Stimulated activated CD4-positive, alpha-beta T cell treated with anti-CD3 and anti-CD28 coated beads, TNF-alpha, amount 100 ng/mL, for 48 hours (primary cell): ENCODE results near the gene LRRC51.

Experiments
- DNase-seq, 3 donors: peaks; one replicate each; pipeline ENCODE4 v3.0.0-alpha.2; 2020; ENCODE audit warnings: low read depth in 3 of 3

The LRRC51 gene

DNA sequence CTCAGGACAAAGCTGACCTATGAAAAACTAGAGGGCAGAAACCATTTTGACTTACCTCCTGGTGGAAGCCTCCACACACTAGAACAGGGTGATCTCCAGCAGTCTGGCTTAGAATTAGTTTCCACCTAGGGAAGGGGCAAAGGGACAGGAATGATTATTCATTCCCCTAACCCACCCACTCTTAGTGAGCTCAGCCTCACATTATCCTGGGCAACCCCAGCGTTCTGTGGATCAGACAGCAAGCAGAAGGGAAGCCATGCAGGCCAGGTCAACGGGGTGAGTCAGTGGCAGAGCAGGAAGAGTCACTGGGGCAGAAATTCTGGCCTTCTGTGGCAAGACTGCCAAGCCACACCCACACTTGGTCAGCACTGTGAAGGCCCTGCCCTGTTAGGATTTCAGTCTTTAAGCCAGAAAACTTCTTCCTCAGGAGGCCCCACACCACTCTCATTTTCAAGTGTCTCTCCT, 10.8 kb upstream of the LRRC51 start:
- no peak for DNase-seq

DNA sequence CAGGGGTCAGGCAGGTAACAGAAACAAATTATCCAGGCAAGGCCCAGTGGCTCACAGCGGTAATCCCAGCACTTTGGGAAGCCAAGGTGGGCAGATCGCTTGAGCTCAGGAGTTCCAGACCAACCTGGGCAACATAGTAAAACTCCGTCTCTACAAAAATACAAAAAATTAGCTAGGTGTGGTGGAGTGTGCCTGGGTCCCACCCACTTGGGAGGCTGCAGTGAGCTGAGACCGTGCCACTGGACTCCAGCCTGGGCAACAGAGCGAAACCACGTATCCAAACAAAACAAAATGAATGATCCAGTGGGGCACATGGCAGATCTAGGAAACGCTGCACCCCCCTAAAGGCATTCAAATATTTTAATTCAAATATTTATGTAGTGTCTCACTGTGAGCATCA, 10.2 kb upstream of the LRRC51 start:
- no peak for DNase-seq

GRCh38 chr11:72072348-72072747, 8.3 kb upstream of the LRRC51 start:
- no peak for DNase-seq

DNA sequence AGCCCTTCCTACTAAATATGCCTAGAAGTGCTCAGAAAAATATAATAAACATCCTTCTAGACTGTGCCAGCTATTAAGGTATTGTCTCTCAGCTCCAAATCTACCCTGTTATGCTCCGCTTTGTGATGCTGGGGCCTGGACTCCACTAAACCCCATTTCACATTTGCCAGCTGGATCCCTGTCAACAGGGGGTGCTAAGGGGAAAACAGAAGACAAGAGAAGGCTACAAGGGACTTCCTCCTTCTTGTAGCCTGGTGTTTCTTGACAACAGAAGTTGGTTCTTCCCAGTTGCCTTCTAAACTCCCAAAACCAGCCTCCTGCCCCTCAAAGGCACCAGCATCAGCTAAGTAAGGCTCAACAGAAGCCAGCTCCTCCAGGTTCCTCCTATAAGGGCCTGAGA, 5.5 kb upstream of the LRRC51 start:
- no peak for DNase-seq

GRCh38 chr11:72075756-72076155, 4.9 kb upstream of the LRRC51 start:
- no peak for DNase-seq

DNA sequence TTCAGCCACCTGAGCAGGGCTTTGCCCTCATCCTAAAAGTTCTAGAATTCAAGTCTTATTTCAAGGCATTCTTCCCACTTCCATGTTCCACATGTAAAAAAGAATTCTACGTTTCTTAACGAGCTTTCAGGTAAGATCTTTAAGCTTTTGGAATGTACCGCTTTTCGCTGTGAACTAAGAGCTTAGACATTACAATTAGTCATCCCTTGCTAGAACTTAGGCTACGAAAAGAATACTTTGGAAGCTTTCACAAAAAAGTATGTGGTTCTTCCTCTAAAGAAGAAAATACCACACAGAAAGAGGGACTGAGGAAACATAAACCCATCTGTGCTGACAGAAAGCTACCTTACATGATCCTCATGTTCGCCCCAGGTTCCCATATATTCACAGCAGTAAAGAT, 2.2 kb upstream of the LRRC51 start:
- DNase-seq, result no peak

- no peak for DNase-seq
Measured at GRCh38 chr11:72079819-72080325, 778 bp upstream of the LRRC51 start.

DNA sequence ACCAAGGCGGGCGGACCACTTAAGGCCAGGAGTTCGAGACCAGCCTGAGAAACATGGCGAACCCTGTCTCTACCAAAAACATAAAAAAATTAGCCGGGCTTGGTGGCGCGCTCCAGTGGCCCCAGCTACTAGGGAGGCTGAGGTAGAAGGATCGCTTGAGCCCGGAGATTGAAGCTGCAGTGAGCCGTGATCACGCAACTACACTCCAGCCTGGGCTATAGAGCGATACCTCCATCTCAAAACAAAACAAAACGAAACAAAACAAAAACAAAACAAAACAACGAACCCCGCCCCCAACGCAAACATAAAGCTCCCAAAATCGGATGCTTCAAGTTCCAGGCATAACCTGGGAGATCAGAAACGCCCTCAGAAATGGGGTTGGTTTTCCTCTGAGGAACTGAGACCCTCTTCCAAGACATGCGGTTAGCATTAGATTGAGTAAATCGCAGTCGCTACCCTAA, 564 bp downstream of the LRRC51 start:
- DNase-seq, result no peak

DNA sequence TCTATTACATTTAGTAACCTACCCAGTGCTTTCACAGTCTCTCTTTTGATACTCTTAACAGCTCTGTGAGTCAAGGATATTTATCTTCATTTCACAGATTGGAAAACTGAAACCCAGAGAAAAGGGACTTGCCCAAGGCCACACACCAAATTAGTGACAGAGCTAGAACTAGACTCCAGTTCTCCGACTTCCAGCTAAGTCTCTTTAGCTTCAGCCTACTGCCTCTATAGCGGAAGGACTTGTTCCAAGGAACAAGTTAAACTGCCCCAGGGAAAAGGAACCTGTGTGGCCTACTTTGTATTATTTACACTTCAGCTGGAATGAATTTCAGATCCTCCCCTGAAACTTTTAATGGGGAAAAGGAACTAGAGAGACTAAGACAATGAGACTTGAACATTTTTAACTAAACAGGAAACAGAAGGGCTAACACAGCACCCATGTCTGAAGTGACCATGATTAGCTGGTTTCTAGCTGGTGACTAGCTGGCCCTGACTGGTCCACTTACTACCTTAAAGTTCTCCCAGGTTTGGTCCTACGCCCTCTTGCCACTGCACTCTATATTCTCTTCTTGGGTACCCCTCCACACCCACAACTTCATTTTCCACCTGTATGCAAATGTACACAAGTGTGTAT, 1.3 kb downstream of the LRRC51 start:
- DNase-seq, result no peak

- no peak for DNase-seq
Measured at GRCh38 chr11:72083414-72083813, 2.8 kb downstream of the LRRC51 start.

DNA sequence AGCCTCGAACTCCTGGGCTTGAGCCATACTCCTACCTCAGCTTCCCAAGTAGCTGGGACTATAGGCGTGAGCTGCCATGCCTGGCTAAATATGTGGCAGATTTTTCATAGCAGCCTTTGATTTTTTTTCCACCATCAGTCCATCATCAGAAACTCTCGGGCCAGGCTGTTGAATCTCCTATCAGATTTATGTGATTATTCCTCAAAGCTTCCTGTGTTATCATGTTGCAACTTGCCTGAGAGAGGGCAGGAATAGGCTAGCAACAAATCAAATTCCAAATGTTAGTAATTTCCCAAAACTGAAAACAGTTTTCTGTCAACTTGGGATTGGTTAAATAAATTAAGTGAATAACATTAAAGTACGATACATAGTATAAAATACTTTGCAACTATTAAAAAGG, 3.4 kb downstream of the LRRC51 start:
- DNase-seq, result no peak

DNA sequence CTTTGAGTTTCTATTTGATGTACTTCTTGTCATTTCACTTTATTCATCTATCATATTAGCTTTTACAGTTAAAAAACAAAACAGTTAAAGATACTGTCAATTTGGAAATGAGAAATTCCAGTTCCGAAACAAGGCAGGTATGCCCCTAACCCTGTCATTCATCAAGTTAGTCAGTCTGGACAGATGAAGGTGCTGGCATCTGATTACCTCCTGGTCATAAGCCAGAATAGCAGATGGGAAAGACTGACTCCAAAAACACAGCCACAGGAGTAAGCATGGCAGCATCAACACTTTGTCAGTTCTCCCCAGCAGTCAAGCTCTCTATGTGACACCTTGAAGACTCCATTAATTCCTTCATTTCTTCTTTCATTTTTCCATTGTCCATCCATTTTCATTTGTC, 4.3 kb downstream of the LRRC51 start:
- no peak for DNase-seq

DNA sequence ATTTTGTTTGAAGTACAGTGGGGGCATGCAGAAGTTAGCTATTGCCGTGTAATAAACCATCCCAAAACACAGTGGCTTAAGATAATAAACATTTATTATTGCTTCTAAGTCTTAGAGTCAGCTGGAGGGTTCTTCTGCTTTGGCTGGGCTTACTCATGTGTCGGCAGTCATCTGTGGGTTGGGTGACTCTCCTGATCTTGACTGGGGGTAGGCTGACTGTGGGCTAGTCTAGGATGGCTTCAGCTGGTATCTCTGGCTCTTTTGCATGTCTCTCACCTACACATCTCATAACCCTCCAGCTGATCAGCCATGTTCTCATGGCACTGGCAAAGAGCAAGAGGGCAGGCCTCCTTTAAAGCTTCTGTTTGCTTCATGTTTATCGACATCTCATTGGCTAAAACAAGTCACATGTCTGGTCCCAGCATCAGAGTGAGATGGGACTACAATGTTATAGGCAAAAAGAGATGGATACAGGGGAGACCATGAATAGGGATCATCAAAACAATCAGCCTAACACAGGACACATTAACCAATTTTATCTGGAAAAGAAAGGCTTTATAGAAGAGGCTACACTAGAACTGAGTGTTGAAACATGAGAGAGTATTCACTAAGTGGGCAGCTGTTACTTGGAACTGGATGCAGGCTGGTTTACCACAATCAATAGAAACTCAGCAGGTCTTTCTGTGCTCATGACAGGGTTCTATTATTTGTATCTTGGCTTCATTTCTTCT, 5.1 kb downstream of the LRRC51 start:
- DNase-seq, result no peak

DNA sequence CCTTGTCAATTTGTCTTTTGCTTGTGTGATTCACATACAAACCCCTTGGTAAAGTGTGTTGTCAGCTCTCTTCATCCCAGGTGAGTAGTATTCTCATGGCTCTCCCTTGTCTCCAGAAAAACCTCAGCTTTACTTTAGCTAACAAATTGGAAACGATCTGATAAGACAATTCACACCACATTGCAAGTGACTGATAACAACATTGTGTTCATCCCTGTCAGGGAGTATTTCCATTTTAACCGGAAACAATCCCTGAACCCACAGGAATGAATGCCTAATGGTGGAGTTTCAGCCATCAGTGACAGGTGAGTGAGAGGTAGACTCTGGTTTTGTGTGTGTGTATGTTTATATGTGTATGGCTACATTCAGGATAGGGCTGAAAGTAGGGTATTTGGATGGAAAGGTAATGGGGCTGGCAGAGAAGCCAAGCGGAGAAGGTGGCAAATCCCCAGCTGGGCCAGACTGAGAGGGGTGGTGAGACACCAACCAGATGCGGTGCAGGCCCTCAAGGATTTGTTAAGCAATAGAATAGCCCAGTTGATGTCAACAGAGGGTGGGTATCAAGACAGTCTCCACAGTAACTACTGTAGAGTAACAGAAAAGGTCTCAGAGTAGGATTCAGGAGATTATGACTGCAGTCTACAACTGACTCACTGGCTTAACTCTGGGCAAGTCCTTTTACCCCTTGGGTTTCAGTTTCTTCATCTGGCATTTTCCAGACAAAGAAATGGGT, 7.6 kb downstream of the LRRC51 start:
- DNase-seq, result no peak

DNA sequence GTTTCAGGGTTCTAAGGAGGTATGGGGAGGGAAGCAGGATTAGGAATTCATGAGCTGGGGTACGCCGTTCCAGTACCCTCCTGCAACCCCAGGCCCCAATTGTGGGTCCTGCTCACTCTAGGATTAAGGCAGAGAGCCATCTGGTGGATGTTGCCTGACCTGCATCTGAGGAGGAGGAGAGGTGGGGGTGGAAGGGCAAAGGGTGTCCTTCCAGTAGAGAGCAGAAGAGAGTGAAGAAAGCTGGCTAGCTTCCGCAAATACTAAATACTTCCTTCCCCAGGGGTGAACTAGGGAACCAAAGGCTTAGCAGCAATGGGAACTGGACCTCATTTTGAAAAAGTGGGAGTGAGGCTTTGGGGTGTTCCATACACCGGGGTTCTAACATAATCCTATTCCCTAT, 10.6 kb downstream of the LRRC51 start:
- peak in 2 of 3 donors; percentile 38 to 39 for DNase-seq

- no peak for DNase-seq
Measured at GRCh38 chr11:72098741-72099140, 18.1 kb downstream of the LRRC51 start.

- no peak for DNase-seq
Measured at GRCh38 chr11:72100009-72100408, 19.4 kb downstream of the LRRC51 start.

GRCh38 chr11:72100462-72100861, 19.8 kb downstream of the LRRC51 start:
- no peak for DNase-seq

DNA sequence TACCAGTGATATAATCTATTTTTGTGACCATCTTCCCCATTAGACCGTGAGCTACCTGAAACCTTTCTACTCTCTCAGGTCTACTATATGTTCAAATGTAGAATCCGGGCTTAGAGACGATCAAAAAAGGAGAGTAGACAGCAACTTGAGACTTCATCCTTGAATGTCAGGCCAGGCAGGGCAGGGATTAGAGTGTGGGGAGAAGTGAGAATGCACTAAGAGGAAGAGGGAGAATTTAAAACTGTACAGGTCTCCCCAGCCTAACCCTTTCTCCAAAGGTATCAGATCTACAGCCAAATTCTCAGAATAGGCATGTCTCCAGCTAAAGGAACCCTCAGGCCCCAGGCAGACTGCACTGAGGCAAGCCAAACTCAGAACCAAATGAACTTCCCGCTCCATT, 21.5 kb downstream of the LRRC51 start:
- no peak for DNase-seq

- no peak for DNase-seq
Measured at GRCh38 chr11:72102631-72102945, 21.9 kb downstream of the LRRC51 start.

DNA sequence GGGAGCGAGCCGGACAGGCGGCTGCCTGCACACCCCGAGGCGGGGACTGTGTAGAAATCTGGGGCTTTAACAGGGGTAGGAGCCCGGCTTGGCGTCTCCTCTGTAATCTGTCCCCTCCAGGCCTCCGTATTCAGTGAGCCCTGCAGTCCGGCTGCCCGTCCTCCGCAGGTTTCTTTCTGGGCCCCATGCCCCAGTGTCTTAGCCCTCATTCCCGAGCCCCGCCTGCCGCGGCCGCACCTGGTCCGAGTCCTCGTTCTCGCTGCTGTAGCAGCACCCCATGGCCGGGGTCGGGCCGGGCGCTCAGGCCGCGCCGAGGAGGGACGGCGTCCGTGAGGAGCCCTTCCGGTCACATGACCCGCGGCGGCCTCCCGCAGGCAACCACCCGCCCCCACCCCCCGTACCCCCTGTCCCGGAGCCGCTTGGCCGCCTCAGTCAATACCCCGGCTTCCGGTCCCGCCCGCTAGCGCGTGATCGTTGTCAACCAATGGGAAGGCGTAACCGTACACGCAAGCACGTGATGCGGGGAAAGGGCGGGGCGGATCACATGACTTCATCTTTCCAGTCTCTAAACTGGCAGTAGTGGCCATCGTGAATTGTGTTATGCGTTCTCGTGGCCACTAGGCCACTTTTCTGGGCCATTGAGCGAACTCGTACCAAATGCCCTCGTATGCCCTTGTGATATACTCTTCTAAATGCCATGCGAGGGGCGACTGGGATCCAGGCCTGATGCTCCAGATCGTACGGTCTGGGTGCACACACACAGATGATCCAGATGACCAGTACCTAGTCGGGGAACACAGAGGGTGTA, 22.5 kb downstream of the LRRC51 start, which contains the start of gene LAMTOR1:
Gene LAMTOR1 (minus strand): TSS at position 352 of the 808 bp plus-strand sequence. CDS start 73 bp downstream, at position 279.
- DNase-seq, result peak; percentile 96 to 99 (median 98)

DNA sequence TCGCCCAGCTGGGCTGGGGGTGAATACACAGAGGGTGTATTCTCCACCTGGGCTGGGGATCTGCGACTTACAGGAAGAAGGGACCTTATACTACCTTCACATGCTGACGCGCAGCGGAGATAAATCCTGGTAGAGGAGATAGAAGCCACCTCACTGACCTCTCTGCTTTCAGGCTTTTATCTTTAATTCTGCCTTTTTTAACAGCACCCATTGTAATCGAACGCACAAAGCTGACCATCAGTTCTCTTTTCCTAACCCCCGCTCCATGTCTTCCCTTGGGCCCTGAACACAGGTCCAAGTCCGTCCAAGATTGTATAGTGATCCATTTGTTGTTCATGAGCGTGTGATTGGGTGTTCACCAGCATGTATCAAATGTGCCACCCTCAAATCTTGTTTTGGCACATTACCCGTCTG, 23.1 kb downstream of the LRRC51 start:
- DNase-seq, result no peak
